HG02852 (cell line): ENCODE results near the gene SMTNL2.
A peak's percentile ranks its signal among the peaks of the same experiment; 100 is the strongest.
"Not testable (repeated sequence)": the region's sequence is repeated elsewhere in the genome, so short reads cannot be mapped to it uniquely, and the experiment has no call there.

Experiments used
- ATAC-seq: cut with Tn5 transposase; IDR thresholded peaks from one replicate; pipeline ENCODE4 v1.9.1; 2021; ENCODE audit warnings: mild to moderate bottlenecking, moderate library complexity; ENCODE audit not compliant: unreplicated experiment

Gene SMTNL2

DNA sequence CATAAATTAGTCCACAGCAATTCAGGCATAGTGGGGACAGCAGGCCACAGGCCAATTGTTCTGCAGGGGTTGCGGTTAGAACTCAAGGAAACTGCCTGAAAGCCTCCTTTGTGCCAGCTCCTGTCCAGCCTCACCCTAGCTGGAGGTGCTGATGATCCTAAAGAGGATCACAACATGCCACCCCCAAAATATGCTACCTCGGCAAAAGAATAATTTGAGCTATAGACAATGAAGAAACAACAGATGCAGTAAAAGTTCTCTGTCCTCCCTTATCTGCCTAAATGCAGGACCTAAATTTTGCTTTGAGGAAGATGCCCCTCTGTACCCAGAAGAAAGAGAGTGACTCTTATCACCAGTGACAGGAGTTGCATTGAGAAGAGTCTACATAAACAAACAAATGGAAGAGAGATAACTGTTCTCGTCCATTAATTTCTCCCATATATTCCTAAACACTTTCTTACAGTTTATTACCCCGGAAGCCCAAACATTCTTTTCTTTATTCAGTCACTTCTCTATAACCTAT lies 42.5 kb downstream of the SMTNL2 start:
- ATAC-seq = no peak

GRCh38 chr17:4631431-4631830 lies 47.1 kb downstream of the SMTNL2 start:
- no peak for ATAC-seq

GRCh38 chr17:4631836-4632580 lies 47.7 kb downstream of the SMTNL2 start:
- ATAC-seq = no peak

DNA sequence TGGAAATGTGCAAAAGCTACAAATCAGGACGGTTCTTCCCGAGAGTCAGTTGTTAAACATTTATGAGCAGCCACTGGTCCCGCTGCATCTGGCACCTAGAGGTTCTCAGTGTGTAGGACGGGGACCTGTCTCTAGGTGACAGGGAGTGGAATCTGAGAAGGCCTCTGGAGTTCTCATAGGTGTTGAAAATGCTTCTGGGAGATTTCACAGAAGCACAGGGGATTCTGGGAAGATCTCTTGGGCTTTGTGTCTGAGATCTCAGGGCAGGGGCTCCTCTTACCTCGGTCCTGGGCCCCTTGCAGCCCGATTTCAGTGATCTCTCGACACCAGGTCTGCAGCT lies 48.2 kb downstream of the SMTNL2 start:
- ATAC-seq = no peak

DNA sequence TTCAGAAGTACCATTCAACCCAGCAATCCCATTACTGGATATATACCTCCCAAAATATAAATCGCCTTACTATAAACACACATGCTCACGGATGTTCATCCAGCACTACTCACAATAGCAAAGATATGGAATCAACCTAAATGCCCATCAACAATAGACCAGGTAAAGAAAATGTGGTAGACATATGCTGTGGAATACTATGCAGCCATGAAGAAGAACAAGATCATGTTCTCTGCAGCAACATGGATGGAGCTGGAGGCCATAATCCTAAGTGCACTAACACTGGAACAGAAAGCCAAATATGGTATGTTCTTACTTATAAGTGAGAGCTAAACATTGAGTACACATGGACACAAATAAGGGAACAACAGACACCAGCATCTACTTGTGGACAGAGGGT lies 49.3 kb downstream of the SMTNL2 start:
- no peak for ATAC-seq

DNA sequence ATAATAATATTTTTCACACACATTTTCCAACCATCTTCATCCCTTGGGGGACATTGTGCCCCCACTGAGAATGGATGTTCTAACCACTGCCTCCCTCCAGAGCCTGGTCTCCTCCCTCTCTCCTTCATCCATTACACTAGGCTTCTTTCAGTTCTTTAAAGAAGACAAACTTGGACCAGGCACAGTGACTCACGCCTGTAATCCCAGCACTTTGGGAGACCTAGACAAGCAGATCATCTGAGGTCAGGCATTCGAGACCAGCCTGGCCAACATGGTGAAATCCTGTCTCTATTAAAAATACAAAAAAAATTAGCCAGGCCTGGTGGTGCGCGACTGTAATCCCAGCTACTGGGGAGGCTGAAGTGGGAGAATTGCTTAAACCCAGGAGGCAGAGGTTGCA lies 50.6 kb downstream of the SMTNL2 start:
- ATAC-seq = no peak

DNA sequence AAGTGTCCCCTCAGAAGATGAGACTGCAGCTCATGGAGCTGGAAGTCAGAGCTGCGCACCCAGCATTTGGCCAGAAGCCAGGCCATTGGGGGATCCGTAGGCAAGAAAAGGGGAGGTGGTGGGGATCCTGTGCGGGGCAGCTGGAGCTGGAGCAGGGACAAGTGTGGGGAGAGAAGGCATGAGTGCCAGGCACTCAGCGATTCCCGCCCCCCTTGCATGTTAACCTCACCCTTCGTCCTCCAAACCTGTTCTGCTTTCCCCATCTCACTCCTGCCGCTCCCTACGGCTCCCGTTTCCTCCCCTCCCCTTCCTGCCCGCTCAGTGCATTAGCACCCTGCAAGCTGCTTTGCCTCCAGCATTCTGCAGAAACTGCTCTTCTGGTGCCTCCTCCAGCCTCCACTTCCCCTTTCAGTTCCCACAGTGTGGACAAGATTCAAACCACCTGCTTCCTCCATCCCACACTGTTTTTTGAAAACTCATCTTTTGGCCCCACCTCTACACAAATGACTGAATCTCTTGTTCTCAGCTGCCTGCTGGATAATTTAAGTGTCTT lies 51.6 kb downstream of the SMTNL2 start:
- ATAC-seq = peak; percentile 59

GRCh38 chr17:4636474-4637100 lies 52.3 kb downstream of the SMTNL2 start:
- ATAC-seq = no peak

GRCh38 chr17:4638766-4639165 lies 54.4 kb downstream of the SMTNL2 start:
- ATAC-seq = not testable (repeated sequence)

DNA sequence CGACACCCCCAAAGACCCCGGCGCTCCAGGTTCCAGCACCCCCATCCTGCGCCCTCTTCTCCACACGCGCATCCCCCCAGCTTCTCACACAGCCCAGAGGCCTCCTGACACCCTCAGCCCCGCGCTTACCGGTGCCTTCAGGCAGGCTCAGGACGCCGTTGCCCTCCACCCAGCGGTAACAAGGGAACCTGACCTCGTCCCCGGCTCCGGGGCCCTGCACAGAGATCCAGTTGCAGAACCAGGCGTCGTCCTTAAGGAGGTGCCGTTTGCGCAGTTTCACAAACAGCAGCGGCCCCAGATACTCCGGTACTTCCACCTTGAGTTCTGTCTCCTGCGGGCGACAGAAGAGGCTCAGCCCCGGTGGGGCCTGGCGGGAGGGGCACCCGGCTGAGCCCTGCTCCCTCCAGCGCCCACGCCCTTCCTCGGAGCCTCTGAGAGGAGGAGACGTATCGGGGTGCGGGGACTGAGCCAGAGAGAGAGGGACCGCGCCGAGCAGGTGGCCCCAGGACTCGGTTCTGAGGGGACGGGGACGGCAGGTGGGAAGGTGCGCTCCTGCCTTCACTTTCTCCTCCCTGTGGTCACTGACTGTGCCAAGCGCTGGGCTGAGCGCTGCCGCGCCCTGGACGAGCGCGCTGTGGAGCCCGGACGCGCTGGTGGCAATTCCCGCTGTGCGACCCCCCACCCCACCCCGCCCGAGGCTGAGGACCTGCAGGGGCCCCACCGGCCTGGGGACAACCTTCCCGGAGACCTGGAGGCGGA lies 55.2 kb downstream of the SMTNL2 start:
- not testable (repeated sequence) for ATAC-seq

- not testable (repeated sequence) for ATAC-seq
Observed at GRCh38 chr17:4640569-4641188, 56.4 kb downstream of the SMTNL2 start.

- no peak for ATAC-seq
Observed at GRCh38 chr17:4641297-4642195, 57.2 kb downstream of the SMTNL2 start, which contains the start of gene ALOX15. ALOX15 (minus strand) TSS chr17:4641678; CDS start chr17:4641651, 27 bp downstream.

DNA sequence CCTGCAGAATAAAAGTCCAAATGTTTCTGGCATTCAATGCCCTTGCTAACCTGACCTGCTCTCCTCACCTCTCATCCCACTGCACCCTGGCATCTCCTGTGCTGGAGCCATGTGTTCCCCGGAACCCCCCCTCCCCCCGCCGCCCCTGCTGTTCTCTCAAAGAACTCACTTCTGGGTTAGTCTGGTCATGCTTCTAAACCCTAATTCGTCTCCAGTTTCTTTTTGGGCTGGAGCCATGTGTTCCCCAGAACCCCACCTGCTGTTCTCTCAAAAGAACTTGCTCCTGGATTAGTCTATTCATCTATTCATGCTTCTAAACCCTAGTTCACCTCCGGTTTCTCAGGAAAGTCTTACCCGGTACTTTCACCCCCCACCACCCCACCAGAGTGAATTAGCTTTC lies 58.0 kb downstream of the SMTNL2 start:
- no peak for ATAC-seq

GRCh38 chr17:4643676-4644075 lies 59.3 kb downstream of the SMTNL2 start:
- no peak for ATAC-seq

DNA sequence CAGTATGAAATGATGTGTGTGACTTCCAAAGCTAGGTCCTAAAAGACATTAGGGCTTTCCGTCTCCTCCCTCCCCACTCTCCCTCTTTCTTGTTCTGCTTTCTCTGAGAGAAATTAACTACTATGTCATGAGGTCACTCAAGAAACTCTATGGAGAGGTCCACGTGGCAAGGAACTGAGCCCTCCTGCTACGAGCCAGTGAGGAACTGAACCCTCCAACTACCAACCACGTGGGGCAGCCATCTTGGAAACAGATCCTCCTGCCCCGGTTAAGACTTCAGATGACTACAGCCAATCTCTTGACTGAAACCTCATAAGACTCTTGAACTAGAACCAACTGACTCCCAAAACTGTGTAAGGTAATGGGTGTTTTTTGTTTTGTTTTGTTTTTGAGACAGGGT lies 61.3 kb downstream of the SMTNL2 start:
- ATAC-seq = no peak

GRCh38 chr17:4648741-4649140 lies 64.4 kb downstream of the SMTNL2 start:
- ATAC-seq = no peak

GRCh38 chr17:4652997-4653396 lies 68.7 kb downstream of the SMTNL2 start:
- no peak for ATAC-seq

DNA sequence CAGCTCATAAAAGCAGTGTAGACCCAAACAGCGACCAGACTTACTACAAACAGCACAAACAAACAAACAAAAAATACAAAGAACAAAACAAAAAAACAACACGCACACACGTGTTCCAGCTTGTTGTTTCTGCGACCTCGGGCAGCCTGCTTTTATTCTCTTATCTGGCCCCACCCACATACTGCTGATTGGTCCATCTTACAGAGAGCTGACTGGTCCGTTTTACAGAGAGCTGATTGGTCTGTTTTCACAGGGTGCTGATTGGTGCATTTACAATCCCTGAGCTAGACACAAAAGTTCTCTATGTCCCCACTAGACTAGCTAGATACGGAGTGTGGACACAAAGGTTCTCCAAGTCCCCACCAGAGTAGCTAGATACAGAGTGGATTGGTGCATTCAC lies 71.6 kb downstream of the SMTNL2 start:
- ATAC-seq = not testable (repeated sequence)

DNA sequence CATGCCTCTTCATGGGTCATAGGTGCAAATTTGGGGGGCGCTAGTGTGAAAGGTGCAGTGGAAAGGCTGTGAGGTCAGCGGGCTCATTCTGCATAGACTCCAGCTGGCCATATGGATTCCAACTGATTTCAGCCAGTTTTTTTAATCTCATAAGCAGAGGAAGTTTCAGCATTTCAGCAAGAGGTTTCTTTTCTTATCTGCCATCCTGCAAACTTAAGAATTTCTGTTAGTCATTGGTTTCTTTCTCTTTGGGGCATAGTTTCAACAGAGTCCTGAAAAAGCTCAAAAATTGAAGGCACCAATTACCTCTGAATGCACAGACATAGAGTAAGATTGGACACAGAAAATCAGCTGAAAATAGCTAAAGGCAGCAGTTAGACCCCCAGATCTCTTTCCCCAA lies 73.3 kb downstream of the SMTNL2 start:
- ATAC-seq = no peak
